GM12864 (cell line): ENCODE data around the gene NGDN.

Experiments used
- DNase-seq: peaks from one replicate; pipeline ENCODE4 v3.0.0-alpha.2; 2011; ENCODE audit warnings: low read depth
- H3K4me3 ChIP-seq: 2 replicates; pipeline ENCODE4 v1.5.1; 2011; ENCODE audit warnings: mild to moderate bottlenecking, low read depth, low read length, control low read depth
- TF ChIP-seq, protein P1 (sequence below): IDR thresholded peaks from 2 replicates; pipeline ENCODE4 v1.5.1; 2011; ENCODE audit warnings: low read depth, mild to moderate bottlenecking, moderate library complexity, low read length, control low read depth, inconsistent platforms; ENCODE audit errors: missing control alignments

NGDN gene

DNA sequence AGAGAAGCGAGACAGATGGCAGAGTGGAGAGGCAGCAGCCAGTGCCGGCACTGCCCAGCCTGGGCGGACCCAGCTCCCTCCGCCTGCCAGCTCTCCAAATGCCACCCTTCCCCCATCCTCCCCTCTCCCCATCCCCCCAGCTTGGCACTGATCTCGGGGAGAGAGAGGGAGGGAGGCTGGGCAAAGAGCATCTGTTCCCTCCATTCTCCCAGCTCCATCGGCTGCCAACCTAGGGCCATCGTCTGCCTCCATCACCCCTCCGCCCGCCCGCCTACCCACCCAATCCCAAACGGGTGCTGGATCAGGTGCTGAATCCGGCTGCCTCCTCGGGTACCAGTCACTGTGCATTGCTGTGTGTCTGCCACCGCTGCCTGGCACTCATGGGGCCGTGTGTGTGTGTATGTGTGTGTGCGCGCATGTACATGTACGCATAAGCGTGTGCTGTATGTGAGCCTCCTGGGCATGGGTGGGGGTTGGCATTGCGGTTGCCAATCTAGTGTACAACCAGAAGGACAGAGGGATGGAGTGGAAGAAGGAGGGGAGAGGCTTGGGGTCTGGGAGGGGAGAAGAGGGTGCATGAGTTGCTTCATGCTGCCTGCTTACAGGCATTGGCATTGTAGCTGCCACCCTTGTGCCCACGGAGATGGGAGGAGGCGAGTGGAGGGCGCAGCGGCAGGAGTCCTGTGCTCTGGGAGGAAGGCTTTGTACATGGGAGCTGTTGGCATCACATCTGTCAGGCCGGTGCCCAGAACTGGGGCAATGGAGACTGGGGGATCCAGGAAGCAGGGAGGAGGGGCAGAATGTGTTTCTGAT is 43.7 kb downstream of the NGDN start:
- TF ChIP-seq, protein P1, sequence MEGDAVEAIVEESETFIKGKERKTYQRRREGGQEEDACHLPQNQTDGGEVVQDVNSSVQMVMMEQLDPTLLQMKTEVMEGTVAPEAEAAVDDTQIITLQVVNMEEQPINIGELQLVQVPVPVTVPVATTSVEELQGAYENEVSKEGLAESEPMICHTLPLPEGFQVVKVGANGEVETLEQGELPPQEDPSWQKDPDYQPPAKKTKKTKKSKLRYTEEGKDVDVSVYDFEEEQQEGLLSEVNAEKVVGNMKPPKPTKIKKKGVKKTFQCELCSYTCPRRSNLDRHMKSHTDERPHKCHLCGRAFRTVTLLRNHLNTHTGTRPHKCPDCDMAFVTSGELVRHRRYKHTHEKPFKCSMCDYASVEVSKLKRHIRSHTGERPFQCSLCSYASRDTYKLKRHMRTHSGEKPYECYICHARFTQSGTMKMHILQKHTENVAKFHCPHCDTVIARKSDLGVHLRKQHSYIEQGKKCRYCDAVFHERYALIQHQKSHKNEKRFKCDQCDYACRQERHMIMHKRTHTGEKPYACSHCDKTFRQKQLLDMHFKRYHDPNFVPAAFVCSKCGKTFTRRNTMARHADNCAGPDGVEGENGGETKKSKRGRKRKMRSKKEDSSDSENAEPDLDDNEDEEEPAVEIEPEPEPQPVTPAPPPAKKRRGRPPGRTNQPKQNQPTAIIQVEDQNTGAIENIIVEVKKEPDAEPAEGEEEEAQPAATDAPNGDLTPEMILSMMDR, result no peak
- H3K4me3 ChIP-seq, result no peak overlapping the region
- no peak for DNase-seq

DNA sequence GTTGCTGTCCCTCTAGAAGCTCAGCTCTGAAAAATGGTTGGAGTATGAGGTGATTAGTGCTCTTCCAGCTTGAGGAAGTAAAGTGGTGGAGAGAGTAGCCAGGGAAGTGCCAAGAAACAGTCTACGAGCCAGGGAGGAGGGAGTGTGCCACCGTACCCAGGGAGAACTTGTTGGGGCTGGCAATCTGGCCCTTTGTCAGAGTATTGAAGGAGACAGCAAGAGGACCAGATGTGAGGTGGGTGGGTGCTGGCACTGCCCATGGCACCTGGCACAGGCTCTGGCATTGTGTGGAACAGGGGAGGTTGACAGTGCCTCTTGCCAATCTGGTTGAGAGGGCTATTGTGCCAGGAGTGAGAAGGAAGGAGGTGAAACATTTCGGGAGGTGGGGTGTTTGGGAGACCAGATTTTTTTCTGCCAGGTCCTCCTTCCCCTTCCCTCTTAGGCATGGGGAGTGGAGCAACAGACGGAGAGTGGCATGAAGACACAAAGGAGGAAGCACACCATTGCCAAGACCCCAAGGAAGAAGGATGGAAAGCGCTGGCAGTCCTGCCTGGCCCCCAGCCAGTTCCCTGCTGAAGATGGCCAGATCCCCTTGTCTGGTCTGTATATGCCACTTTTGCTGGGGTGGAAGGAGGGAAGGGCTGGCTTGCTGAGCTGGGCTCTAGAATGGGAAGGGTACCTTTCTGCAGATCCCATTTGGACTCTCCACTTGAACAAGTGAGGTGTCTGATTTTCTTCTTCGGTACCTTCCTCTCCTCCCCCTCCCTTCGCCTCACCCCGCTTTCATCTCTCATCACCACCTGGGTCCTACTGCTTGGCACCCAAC is 44.5 kb downstream of the NGDN start:
- no peak for DNase-seq
- no peak overlapping the region for H3K4me3 ChIP-seq
- TF ChIP-seq, protein P1, result no peak

DNA sequence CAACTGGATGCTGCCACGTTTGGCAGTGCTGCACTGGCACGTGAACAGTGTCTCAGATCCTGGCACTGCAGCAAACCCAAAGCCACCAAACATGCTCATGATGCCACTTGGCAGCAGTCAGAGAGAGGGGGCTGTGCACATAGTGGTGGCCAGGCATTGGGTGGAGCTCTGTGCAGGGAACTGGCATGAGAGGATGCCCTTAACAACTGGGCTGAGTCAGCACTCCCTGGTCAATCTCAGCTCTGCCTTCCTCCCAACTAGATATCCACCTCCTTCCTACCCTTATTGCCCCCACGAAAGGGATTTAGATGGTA is 45.1 kb downstream of the NGDN start:
- TF ChIP-seq, protein P1, result no peak
- no peak for DNase-seq
- no peak overlapping the region for H3K4me3 ChIP-seq

DNA sequence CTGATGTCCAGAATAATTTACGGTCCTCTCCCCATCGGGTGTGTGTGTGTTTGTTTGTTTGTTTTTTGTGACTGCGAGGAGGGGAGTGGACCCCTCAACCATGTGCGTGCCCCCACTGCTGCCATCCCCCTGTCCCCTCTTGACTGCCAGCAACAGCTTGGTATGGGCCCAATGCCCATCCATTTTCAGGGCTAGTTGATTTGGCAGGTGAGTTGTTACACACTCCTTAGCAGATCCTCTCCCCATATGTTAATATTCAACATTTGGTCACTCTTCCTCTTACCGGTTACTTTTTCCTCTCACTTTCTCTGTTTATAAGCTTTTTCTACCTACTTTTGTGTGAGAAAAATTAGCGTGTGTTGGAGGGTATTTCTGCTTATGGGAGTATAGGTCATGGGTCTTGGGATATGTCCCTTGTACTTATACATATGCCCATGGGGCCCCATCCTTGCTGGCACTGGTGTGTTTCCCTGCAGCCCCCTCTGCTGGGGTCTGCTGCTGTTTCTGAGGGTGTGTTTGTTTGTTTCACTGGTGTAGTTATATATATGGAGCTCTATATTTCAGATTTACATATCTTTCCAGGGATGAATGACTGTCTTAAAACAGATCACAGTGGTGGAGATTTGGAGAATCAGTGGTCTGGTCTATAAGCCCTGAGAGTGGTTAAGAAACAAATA is 48.3 kb downstream of the NGDN start:
- no peak overlapping the region for H3K4me3 ChIP-seq
- DNase-seq, result no peak
- TF ChIP-seq, protein P1, result no peak

DNA sequence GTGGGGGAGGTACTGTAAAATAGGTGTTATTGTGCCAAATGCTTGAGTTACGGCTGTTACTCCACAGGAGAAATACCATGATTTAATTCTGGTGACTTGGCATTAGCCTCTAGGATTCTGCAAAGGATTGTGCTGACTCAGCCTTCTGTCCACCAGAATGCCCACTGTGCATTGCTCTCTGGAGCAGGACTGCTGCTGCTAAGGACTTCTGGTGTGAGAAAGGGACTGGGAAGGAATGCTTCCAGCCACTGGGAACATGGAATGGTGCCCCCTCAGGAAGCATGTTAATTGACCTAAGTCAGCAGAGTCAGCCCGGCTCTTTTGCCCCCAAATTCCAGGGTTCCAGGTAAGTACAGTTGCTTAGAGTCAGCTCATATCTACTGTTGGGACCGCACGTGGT is 49.2 kb downstream of the NGDN start:
- H3K4me3 ChIP-seq, result no peak overlapping the region
- TF ChIP-seq, protein P1, result no peak
- DNase-seq, result no peak

DNA sequence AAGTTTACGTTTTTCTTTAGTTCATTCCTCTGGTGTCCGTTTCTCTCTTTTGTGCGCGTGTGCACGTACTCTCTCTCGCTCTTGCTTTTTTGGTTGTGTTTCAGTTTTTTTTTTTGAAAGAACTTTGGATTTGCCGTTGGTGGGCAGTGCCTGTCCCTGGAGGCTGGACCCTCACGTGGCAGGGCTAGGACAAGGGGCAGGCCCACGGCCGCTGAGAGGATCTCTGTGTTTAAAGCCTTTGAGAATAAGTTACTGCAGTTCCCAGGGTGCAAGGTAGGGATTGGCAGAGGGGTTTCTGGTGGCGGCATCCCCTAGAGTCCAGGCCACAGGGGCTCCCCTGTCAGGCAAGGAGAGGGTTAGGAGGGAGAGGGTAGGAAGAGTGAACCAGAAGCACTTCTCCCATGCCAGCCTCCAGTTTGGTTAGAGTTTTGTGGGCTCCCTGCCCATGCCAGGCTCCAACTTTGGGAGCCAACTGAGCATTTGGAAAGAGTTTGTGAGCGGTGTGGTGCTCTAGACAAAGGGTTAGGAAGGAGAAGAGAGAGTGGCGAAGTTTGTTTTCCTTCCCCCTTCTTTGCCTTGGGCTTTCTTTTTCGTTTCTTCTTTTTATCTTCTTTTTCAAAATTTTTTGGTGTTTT is 51.5 kb downstream of the NGDN start:
- TF ChIP-seq, protein P1, result no peak
- H3K4me3 ChIP-seq, result no peak overlapping the region
- no peak for DNase-seq
